ENCODE results near the gene CD69.

CD69 gene

DNA sequence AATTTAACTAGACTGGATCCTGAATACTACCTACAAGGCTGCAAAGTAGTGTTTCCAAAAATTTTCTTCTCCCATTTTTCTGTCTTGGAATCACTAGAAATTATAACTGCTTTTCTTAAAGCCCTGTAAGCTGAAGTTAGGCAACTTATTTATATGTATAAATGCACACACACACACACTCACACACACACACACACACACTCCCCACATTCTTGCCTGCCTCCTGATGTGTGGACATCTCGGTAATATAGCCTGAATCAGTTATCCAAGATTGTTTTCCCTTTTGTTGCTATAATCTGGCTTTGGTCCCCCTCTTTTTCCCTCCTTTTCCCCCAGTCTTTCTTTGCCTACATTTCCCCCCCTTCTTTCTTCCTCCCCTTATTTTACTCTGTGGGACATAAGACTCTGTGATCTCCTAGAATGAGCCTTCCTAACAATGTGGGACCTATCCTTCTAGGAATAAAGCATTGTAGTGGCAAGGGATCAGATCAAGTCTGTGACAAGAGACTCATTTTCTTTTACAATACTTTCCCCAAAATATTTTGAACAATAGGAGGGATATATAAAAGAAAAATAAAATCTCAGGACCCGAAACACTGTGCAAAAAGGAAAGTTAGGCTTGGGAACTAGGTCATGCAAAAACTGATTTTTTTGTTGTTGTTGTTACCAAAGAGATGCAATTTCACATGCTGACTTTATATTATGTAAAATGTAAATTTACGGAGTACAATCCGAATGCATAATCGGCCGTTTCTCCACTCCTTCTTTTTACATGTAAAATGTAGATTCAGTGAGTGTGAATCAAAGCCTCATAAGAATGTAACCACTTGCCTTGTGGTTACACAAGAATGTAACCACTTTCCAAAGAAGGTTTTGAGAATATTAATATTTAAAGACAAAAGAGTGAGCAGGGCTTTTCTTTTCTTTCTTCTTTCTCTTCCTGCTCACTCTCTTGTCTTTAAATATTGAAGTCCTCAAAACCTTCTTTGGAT is 26.3 kb upstream of the CD69 start:
- H3K4me2 ChIP-seq (ENCODE audit: low read depth, low read length, poor library complexity, severe bottlenecking), result no peak overlapping the region
- H3K9me2 ChIP-seq (replicated peaks; ENCODE audit: insufficient read depth, low read length), result no peaks in the 10 kb centered on the region
- no peak for TF ChIP-seq EZH2phosphoT487 (conservative IDR thresholded peaks at IDR 0.05; ENCODE audit: low read length)
- TF ChIP-seq, protein P1, sequence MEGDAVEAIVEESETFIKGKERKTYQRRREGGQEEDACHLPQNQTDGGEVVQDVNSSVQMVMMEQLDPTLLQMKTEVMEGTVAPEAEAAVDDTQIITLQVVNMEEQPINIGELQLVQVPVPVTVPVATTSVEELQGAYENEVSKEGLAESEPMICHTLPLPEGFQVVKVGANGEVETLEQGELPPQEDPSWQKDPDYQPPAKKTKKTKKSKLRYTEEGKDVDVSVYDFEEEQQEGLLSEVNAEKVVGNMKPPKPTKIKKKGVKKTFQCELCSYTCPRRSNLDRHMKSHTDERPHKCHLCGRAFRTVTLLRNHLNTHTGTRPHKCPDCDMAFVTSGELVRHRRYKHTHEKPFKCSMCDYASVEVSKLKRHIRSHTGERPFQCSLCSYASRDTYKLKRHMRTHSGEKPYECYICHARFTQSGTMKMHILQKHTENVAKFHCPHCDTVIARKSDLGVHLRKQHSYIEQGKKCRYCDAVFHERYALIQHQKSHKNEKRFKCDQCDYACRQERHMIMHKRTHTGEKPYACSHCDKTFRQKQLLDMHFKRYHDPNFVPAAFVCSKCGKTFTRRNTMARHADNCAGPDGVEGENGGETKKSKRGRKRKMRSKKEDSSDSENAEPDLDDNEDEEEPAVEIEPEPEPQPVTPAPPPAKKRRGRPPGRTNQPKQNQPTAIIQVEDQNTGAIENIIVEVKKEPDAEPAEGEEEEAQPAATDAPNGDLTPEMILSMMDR (IDR thresholded peaks at IDR 0.05; ENCODE audit: insufficient read depth, low read length, poor library complexity, severe bottlenecking), result no peak
- H3K27ac ChIP-seq (ENCODE audit: low read depth, low read length), result no peak overlapping the region
- no peaks in the 10 kb centered on the region for H3K27me3 ChIP-seq (ENCODE audit: low read length)
- H3K9me3 ChIP-seq (ENCODE audit: insufficient read depth, low read length), result no peaks in the 10 kb centered on the region
- no peaks in the 10 kb centered on the region for H3F3A ChIP-seq (ENCODE audit: insufficient read depth)
- H2AFZ ChIP-seq (ENCODE audit: low read depth, low read length, severe bottlenecking), result no peak overlapping the region
- no peak overlapping the region for H3K9ac ChIP-seq (ENCODE audit: low read length)
- no peak overlapping the region for H3K4me3 ChIP-seq (ENCODE audit: insufficient read depth, low read length, poor library complexity, severe bottlenecking)
- H3K79me2 ChIP-seq (ENCODE audit: insufficient read depth, low read length), result no peaks in the 10 kb centered on the region
- no peaks in the 10 kb centered on the region for H4K20me1 ChIP-seq (ENCODE audit: low read depth, low read length)
- H3K36me3 ChIP-seq (ENCODE audit: low read length), result no peaks in the 10 kb centered on the region

DNA sequence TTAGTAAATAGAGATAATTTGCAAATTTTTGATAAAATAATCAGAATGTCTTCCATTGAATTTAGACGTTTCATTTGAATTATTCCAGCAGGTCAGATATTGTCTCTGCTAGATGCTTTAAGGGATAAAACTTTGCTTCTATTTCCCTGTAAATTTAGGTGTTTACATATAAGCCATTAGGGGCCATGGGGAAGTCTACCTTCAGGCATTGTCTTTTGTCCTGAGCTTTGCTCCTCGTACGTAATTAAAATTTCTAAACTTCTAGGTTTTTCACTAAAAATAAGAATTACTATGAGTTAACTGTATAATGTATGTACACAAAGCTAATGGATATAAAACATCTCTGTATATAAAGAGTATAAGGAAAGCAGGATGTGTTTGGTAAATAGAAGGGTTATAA is 24.1 kb upstream of the CD69 start:
- no peaks in the 10 kb centered on the region for H3K27me3 ChIP-seq (ENCODE audit: low read length)
- no peaks in the 10 kb centered on the region for H3F3A ChIP-seq (ENCODE audit: insufficient read depth)
- no peak overlapping the region for H3K9ac ChIP-seq (ENCODE audit: low read length)
- H3K27ac ChIP-seq (ENCODE audit: low read depth, low read length), result no peak overlapping the region
- H3K79me2 ChIP-seq (ENCODE audit: insufficient read depth, low read length), result no peaks in the 10 kb centered on the region
- no peak overlapping the region for H3K4me2 ChIP-seq (ENCODE audit: low read depth, low read length, poor library complexity, severe bottlenecking)
- H2AFZ ChIP-seq (ENCODE audit: low read depth, low read length, severe bottlenecking), result no peak overlapping the region
- H3K9me3 ChIP-seq (ENCODE audit: insufficient read depth, low read length), result no peaks in the 10 kb centered on the region
- TF ChIP-seq EZH2phosphoT487 (conservative IDR thresholded peaks at IDR 0.05; ENCODE audit: low read length), result no peak
- TF ChIP-seq, protein P1 (IDR thresholded peaks at IDR 0.05; ENCODE audit: insufficient read depth, low read length, poor library complexity, severe bottlenecking), result no peak
- no peaks in the 10 kb centered on the region for H3K36me3 ChIP-seq (ENCODE audit: low read length)
- H3K9me2 ChIP-seq (replicated peaks; ENCODE audit: insufficient read depth, low read length), result no peaks in the 10 kb centered on the region
- no peaks in the 10 kb centered on the region for H4K20me1 ChIP-seq (ENCODE audit: low read depth, low read length)
- H3K4me3 ChIP-seq (ENCODE audit: insufficient read depth, low read length, poor library complexity, severe bottlenecking), result no peak overlapping the region

DNA sequence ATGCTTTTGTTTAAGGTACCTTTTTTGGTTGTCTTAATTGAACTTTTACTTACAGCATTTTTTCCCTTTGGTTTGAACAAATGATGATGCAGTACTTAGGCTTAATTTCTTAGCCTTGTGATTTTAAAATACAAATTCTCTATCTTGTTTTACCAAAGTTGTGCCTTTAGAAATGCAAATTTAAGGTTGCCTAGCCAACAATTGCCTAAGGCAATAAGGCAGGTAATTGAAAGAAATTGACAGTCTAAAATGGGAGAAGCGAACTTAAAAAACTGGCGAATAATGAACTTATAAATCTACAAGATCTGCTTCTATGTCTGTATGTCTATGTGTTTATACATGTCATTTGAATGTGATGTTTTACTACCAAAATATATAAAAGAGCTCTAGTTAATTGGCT is 23.6 kb upstream of the CD69 start:
- H3K79me2 ChIP-seq (ENCODE audit: insufficient read depth, low read length), result no peaks in the 10 kb centered on the region
- H3K9me2 ChIP-seq (replicated peaks; ENCODE audit: insufficient read depth, low read length), result no peaks in the 10 kb centered on the region
- no peak overlapping the region for H3K9ac ChIP-seq (ENCODE audit: low read length)
- no peaks in the 10 kb centered on the region for H3K36me3 ChIP-seq (ENCODE audit: low read length)
- H3F3A ChIP-seq (ENCODE audit: insufficient read depth), result no peaks in the 10 kb centered on the region
- H3K9me3 ChIP-seq (ENCODE audit: insufficient read depth, low read length), result no peaks in the 10 kb centered on the region
- no peak overlapping the region for H3K4me2 ChIP-seq (ENCODE audit: low read depth, low read length, poor library complexity, severe bottlenecking)
- H4K20me1 ChIP-seq (ENCODE audit: low read depth, low read length), result no peaks in the 10 kb centered on the region
- H3K27me3 ChIP-seq (ENCODE audit: low read length), result no peaks in the 10 kb centered on the region
- no peak for TF ChIP-seq EZH2phosphoT487 (conservative IDR thresholded peaks at IDR 0.05; ENCODE audit: low read length)
- TF ChIP-seq, protein P1 (IDR thresholded peaks at IDR 0.05; ENCODE audit: insufficient read depth, low read length, poor library complexity, severe bottlenecking), result no peak
- H3K27ac ChIP-seq (ENCODE audit: low read depth, low read length), result no peak overlapping the region
- no peak overlapping the region for H2AFZ ChIP-seq (ENCODE audit: low read depth, low read length, severe bottlenecking)
- H3K4me3 ChIP-seq (ENCODE audit: insufficient read depth, low read length, poor library complexity, severe bottlenecking), result no peak overlapping the region

Data from SU-DHL-6 (cell line).